ENCODE results near the gene PIGR.

Gene PIGR, protein sequence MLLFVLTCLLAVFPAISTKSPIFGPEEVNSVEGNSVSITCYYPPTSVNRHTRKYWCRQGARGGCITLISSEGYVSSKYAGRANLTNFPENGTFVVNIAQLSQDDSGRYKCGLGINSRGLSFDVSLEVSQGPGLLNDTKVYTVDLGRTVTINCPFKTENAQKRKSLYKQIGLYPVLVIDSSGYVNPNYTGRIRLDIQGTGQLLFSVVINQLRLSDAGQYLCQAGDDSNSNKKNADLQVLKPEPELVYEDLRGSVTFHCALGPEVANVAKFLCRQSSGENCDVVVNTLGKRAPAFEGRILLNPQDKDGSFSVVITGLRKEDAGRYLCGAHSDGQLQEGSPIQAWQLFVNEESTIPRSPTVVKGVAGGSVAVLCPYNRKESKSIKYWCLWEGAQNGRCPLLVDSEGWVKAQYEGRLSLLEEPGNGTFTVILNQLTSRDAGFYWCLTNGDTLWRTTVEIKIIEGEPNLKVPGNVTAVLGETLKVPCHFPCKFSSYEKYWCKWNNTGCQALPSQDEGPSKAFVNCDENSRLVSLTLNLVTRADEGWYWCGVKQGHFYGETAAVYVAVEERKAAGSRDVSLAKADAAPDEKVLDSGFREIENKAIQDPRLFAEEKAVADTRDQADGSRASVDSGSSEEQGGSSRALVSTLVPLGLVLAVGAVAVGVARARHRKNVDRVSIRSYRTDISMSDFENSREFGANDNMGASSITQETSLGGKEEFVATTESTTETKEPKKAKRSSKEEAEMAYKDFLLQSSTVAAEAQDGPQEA

GRCh38 chr1:206946261-206946660, at the start of gene PIGR:
Gene PIGR (minus strand): TSS chr1:206946466. CDS start chr1:206940531, 5,935 bp downstream.
- no peak for DNase-seq

GRCh38 chr1:206992790-206993189, 46.5 kb upstream of the PIGR start:
- DNase-seq, result no peak

- no peak for DNase-seq
Observed at GRCh38 chr1:206987873-206988272, 41.6 kb upstream of the PIGR start.

- no peak for DNase-seq
Observed at GRCh38 chr1:206986885-206987284, 40.6 kb upstream of the PIGR start.

- DNase-seq, result no peak
Observed at GRCh38 chr1:206986402-206986801, 40.1 kb upstream of the PIGR start.

GRCh38 chr1:206985162-206985749, 39.0 kb upstream of the PIGR start:
- DNase-seq, result no peak

DNA sequence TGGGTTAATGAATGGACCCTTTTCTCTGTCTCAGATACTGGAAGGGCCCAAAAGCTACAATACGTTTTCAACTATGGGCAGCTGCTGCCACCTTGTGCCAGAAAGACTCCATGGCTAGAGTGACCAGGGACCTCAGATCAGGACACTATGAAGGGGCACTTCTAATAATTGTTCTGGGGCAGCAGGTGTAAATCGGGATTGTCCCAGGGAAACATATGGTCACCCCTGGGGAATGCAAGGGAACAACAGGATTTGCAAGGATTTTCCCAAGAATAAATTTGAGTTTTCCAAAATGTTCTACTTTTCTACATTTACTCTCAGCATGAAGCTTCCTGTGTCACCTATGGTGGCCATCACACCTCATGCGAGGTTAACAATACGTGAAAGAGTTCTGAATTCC, 36.0 kb upstream of the PIGR start:
- DNase-seq, result peak; percentile 44

DNA sequence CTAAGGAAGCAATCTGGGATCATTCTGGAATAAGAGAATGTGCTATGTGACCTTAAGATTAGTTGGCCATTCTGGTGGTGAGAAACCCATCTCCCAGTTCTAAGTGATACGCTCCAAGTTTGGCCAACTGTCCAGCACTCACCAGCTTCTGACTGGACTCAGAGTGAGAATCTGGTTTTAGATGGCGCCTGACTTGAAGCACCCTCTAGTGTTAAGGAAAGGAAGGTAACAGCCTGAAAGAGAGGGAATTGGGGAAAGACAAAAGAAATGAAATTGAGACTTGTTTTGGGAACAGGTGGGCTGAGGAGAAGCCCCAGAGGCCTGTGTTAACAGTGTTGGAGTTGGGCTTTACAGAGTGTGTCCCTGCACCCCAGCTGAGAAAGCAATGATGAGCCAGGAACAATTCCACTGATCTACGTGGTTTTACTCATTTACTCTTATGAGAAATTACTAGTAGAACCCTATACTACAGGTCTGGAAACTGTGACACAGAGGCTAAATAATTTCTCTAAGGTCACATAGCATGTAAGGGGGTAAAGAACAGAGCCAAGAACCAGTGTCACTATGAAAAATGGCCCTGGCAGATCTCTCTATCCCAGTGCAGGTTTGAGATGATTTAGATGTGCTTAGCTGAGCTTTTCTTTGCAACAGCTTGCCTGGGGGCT, 33.2 kb upstream of the PIGR start:
- no peak for DNase-seq

DNA sequence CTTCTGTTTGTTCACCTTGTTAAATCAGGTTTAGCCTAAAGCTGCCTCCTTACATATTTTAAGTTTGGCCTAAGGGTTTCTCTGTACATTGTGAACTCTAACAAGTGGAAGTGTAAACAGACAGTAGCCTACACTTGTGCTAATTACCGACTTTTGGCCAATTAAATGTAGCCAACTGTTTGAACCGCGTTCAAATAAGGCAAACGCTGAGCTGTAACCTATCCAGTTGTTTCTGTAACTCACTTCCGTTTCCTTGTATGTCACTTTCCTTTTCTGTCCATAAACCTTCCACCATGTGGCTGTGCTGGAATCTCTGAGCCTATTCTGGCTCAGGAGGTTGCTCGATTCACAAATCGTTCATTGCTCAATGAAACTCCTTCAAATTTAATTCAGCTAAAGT, 32.0 kb upstream of the PIGR start:
- DNase-seq, result no peak

DNA sequence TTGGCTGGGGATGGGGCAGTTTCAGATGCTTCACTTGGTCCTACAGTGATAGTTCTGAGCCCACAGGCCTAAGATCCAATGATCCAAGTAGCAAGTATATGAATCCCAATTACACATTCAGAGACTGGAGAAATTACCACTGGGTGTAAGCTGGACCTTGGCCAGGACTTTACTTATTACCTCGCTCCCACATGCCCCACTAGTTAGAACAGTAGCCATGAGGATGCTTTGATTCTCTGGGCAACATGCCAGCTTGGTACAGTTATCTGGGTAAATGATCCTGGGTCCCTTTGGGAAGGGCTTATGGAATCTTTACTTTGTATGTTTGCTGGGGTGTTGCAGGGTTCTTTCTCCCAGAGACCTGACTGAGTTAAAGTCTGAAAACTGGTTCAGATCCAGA, 29.0 kb upstream of the PIGR start:
- DNase-seq, result peak; percentile 22

- DNase-seq, result no peak
Observed at GRCh38 chr1:206974140-206974539, 27.9 kb upstream of the PIGR start.

DNA sequence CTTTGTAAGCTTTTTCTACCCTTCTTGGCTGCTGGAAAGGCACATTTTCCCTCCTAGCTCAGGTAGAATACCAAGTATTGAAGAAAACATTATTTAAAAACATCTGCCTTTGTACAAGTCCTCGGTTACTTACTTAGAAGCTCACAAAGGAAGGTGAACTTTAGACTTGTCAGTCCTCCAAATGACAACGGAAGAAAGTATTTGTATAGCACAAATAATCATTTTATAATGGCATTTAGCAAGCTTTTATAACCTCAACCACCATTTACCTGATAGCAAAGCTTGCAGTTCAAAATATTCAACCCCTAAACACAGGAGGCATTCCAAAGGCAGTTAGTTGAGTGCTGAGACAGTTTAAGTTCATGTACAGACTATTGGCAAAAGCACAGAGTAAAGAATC, 26.5 kb upstream of the PIGR start:
- no peak for DNase-seq

DNA sequence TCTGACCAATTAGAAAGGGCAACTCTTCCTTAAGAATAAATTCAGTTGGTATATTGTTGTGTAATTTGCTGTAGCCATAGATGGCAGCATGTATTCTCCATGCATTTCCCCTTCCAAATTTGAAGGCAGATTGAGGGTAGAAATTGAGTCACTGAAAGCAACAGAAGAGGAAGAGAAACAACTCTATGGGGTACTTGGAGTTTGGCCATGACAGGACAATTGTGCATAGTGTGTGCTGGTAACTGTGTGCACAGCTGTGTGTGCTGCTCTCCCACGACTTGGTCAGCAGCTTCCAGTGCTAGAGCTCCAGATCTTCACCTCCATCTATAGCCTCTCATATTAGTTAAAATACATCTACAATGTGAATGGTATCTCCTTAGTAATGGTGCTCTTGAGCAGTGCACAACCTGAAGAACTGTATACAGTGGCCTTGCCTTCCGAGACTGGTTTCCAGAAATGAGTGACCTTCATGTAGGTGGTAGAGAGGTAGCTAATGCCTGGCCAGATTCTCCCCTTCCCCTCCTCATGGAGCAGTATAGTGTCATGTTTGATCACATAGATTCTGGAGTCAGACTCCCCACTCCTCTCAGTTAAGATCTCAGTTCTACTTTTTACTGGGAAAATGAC, 24.9 kb upstream of the PIGR start:
- DNase-seq, result no peak

DNA sequence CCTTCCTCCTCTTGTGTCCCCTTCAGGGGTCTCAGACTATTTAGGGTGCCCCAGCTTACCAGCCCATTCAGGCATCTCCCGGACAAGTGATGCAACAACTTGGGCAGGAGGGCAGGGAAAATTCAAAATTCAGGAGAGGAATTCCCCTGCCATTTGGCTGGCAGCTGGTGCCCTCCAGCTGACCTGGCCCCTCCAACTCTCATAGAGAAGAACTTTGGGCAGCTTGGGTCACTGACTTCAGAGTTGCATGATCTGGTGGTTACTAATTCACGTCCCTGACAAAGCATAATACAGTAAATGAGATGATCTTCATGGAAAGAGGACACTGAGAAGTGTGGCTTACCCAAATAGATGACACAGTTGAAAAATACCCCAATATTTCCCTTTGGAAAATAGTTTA, 24.2 kb upstream of the PIGR start, which contains the start of gene FCAMR:
Gene FCAMR (minus strand): TSS at position 15 of the 400 bp plus-strand sequence. CDS start 335 bp downstream, outside the sequence.
- DNase-seq, result no peak

- no peak for DNase-seq
Observed at GRCh38 chr1:206969090-206969489, 22.8 kb upstream of the PIGR start.

GRCh38 chr1:206967096-206967849, 21.0 kb upstream of the PIGR start:
- DNase-seq, result no peak

GRCh38 chr1:206965781-206966180, 19.5 kb upstream of the PIGR start:
- no peak for DNase-seq

GRCh38 chr1:206963740-206964139, 17.5 kb upstream of the PIGR start:
- DNase-seq, result no peak

DNA sequence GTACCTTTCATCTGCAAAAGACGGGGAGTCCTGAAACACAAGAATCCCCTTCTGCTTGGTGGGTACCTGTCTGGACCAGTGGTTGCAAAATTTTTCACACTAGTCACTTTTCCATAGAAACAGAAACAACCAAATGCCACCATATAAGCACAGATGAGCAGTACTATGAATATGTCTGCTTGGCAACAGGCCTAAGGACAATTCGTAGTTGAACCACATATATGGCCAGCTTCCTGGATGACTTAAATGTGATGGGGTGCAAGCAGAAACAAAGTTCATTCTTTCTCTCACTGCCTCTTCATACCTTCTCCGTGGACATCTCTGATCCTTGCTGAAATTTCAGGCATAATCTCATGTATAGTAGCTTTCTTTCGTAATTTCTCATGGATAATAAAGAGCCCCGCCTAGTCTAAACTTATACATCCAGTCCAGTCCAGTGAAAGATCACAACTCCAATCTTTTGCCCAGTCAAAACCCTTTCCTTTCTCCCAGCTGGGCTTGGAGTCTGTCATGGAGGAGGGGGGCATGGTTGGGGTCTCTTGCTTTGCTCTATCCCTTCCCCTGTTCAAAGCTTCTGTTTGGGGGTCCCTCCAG, 16.9 kb upstream of the PIGR start:
- DNase-seq, result no peak

DNA sequence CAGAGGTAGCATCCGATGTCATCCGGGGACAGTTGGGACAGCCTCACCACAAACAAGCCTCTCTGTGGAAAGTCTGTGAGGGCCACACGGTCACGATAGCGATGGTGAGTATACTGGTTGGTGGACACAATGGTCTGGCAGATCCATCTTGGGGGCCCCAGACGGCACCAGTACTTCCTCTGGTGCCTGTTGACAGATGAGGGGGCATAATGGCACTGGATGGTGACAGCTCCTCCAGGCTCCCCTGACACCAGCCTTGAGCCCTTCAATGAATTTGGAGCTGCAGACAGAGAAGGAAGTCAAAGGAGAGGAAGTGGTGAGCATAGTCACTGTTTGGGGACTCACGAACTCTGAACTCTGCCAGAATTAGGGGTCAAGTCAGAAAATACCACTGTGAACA, 16.0 kb upstream of the PIGR start:
- DNase-seq, result no peak

- no peak for DNase-seq
Observed at GRCh38 chr1:206961668-206962067, 15.4 kb upstream of the PIGR start.
